HepG2 (cell line): ENCODE data around the gene MGAT5. TPM values are rescaled to one million over a fixed set of nuclear protein-coding genes. Genes with fewer than 3 reads are reported as not detected.

Source experiments
- BATF2 ChIP-seq: sonication (generic); formaldehyde crosslinking; IDR thresholded peaks from 2 replicates; pipeline ENCODE4 v1.8.0; 2022; ENCODE audit warnings: mild to moderate bottlenecking, missing genetic modification reagents, moderate library complexity
- FIP1L1 ChIP-seq: fragments of 200-400 bp; formaldehyde crosslinking; IDR thresholded peaks from 2 replicates; pipeline ENCODE4 v1.6.1; 2018; ENCODE audit warnings: low read depth, mild to moderate bottlenecking, low read length, moderate library complexity, borderline replicate concordance; ENCODE audit not compliant: insufficient read depth
- HDAC2 ChIP-seq: sonication (generic); formaldehyde crosslinking; IDR thresholded peaks from 2 replicates; pipeline ENCODE4 v1.4.0; 2020; ENCODE audit warnings: missing genetic modification reagents
- HOXA7 ChIP-seq: sonication (generic); formaldehyde crosslinking; IDR thresholded peaks from 2 replicates; pipeline ENCODE4 v1.8.1; 2022; ENCODE audit warnings: mild to moderate bottlenecking, missing genetic modification reagents, moderate library complexity
- KAT2B ChIP-seq: fragments of 150-350 bp; IDR thresholded peaks from 2 replicates; pipeline ENCODE4 v1.6.1; 2014; ENCODE audit warnings: low read depth, low read length, borderline replicate concordance
- MIER2 ChIP-seq: IDR thresholded peaks from 2 replicates; pipeline ENCODE4 v1.6.1; 2016; ENCODE audit warnings: missing biosample characterization, missing genetic modification reagents
- NRL ChIP-seq: sonication (generic); formaldehyde crosslinking; IDR thresholded peaks from 2 replicates; pipeline ENCODE4 v1.5.0; 2020; ENCODE audit warnings: missing genetic modification reagents, mild to moderate bottlenecking, moderate library complexity, borderline replicate concordance
- SATB2 ChIP-seq: sonication (generic); formaldehyde crosslinking; IDR thresholded peaks from 2 replicates; pipeline ENCODE4 v1.5.0; 2020; ENCODE audit warnings: missing genetic modification reagents
- TEAD2 ChIP-seq: sonication (generic); formaldehyde crosslinking; IDR thresholded peaks from 2 replicates; pipeline ENCODE4 v1.9.0; 2021; ENCODE audit warnings: missing genetic modification reagents
- ZNF121 ChIP-seq: sonication (generic); formaldehyde crosslinking; IDR thresholded peaks from 2 replicates; pipeline ENCODE4 v1.5.0; 2020; ENCODE audit warnings: mild to moderate bottlenecking, missing genetic modification reagents
- ZNF3 ChIP-seq: IDR thresholded peaks from 2 replicates; pipeline ENCODE4 v1.7.0; 2017; ENCODE audit warnings: inconsistent platforms
- ZNF317 ChIP-seq: sonication (generic); formaldehyde crosslinking; IDR thresholded peaks from 2 replicates; pipeline ENCODE4 v1.5.0; 2020; ENCODE audit warnings: mild to moderate bottlenecking, missing genetic modification reagents
- ZNF569 ChIP-seq: sonication (generic); formaldehyde crosslinking; IDR thresholded peaks from 2 replicates; pipeline ENCODE4 v1.5.0; 2020; ENCODE audit warnings: mild to moderate bottlenecking, missing genetic modification reagents, moderate library complexity, borderline replicate concordance
- polyA plus RNA-seq, 8 experiments: library from polyadenylated mRNA; depleted of rRNA in 3 of 8; stranded (reverse) in 7 of 8; unstranded in 1 of 8; fragments of >200 nt; fragmentation: Illumina TruSeq in 4 of 8; extraction: Trizol in 4 of 8; gene quantifications; 2 replicates each; pipeline versions ENCODE4 v1.2.1 to v1.2.3, GENCODE V29; 2011 to 2016; ENCODE audit warnings: low read depth in 4 of 8, missing spikeins in 1 of 8, mixed read lengths in 1 of 8; ENCODE audit not compliant: insufficient read depth in 1 of 8
- total RNA-seq, 5 experiments: library from RNA; depleted of rRNA; stranded (reverse); fragments of >200 nt; fragmentation: Illumina TruSeq; extraction: Trizol; gene quantifications; 2 replicates each; pipeline ENCODE4 v1.2.3, GENCODE V29; 2016; ENCODE audit warnings: low read depth in 1 of 5
- TF ChIP-seq, protein P1 (sequence below): IDR thresholded peaks from 2 replicates; pipeline ENCODE4 v1.4.0; 2020; ENCODE audit warnings: mild to moderate bottlenecking, missing genetic modification reagents
- TF ChIP-seq, protein P2 (sequence below): sonication (generic); formaldehyde crosslinking; IDR thresholded peaks from 2 replicates; pipeline ENCODE4 v1.9.0; 2021; ENCODE audit warnings: missing genetic modification reagents, mild to moderate bottlenecking, borderline replicate concordance
- TF ChIP-seq, protein P3 (sequence below): sonication (generic); formaldehyde crosslinking; IDR thresholded peaks from 2 replicates; pipeline ENCODE4 v1.5.1; 2020; ENCODE audit warnings: missing genetic modification reagents, mild to moderate bottlenecking, borderline replicate concordance
- TF ChIP-seq, protein P4 (sequence below): IDR thresholded peaks from 2 replicates; pipeline ENCODE4 v1.6.1; 2016; ENCODE audit warnings: missing biosample characterization, missing genetic modification reagents, low read depth
- TF ChIP-seq, protein P5 (sequence below): sonication (generic); formaldehyde crosslinking; IDR thresholded peaks from 2 replicates; pipeline ENCODE4 v1.4.0; 2020; ENCODE audit warnings: low read depth, mild to moderate bottlenecking, missing genetic modification reagents

The MGAT5 gene
- total and polyA plus RNA-seq, 2 of the 13 experiments (the other 11 are each of a cell fraction or from before 2014, with no cell fraction given), result 33.1 to 60.2 TPM

- TF ChIP-seq, protein P1, sequence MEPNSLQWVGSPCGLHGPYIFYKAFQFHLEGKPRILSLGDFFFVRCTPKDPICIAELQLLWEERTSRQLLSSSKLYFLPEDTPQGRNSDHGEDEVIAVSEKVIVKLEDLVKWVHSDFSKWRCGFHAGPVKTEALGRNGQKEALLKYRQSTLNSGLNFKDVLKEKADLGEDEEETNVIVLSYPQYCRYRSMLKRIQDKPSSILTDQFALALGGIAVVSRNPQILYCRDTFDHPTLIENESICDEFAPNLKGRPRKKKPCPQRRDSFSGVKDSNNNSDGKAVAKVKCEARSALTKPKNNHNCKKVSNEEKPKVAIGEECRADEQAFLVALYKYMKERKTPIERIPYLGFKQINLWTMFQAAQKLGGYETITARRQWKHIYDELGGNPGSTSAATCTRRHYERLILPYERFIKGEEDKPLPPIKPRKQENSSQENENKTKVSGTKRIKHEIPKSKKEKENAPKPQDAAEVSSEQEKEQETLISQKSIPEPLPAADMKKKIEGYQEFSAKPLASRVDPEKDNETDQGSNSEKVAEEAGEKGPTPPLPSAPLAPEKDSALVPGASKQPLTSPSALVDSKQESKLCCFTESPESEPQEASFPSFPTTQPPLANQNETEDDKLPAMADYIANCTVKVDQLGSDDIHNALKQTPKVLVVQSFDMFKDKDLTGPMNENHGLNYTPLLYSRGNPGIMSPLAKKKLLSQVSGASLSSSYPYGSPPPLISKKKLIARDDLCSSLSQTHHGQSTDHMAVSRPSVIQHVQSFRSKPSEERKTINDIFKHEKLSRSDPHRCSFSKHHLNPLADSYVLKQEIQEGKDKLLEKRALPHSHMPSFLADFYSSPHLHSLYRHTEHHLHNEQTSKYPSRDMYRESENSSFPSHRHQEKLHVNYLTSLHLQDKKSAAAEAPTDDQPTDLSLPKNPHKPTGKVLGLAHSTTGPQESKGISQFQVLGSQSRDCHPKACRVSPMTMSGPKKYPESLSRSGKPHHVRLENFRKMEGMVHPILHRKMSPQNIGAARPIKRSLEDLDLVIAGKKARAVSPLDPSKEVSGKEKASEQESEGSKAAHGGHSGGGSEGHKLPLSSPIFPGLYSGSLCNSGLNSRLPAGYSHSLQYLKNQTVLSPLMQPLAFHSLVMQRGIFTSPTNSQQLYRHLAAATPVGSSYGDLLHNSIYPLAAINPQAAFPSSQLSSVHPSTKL (CRISPR knock-in tag), result peak; percentile 99
- TF ChIP-seq MIER2 (CRISPR knock-in tag) (peak; percentile 88), FIP1L1 (no peak), ZNF317 (CRISPR knock-in tag) (0 out of 2 replicates have a peak, but pooled peaks have one; percentile 53), TEAD2 (CRISPR knock-in tag) (no peak), HDAC2 (CRISPR knock-in tag) (peak; percentile 99), BATF2 (CRISPR knock-in tag) (no peak; the same call in 1 of the 2 replicates), HOXA7 (no peak), ZNF569 (CRISPR knock-in tag) (no peak), ZNF121 (no peak), NRL (no peak), KAT2B (peak; percentile 79), SATB2 (CRISPR knock-in tag) (no peak), ZNF3 (peak; percentile 33; the same call in 1 of the 2 replicates)
- TF ChIP-seq, protein P2, sequence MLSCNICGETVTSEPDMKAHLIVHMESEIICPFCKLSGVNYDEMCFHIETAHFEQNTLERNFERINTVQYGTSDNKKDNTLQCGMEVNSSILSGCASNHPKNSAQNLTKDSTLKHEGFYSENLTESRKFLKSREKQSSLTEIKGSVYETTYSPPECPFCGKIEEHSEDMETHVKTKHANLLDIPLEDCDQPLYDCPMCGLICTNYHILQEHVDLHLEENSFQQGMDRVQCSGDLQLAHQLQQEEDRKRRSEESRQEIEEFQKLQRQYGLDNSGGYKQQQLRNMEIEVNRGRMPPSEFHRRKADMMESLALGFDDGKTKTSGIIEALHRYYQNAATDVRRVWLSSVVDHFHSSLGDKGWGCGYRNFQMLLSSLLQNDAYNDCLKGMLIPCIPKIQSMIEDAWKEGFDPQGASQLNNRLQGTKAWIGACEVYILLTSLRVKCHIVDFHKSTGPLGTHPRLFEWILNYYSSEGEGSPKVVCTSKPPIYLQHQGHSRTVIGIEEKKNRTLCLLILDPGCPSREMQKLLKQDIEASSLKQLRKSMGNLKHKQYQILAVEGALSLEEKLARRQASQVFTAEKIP, result no peak
- TF ChIP-seq, protein P3, sequence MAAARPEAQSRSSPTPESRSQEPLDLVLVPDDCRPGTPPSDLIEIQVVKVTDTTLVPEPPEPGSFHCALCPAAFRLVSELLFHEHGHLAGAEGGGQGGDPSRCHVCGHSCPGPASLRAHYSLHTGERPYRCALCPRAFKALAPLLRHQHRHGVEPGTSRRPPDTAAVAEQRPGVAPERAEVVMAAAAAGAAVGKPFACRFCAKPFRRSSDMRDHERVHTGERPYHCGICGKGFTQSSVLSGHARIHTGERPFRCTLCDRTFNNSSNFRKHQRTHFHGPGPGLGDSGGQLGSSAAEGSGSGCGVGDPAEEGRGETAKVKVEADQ (CRISPR knock-in tag), result no peak
- TF ChIP-seq, protein P4, sequence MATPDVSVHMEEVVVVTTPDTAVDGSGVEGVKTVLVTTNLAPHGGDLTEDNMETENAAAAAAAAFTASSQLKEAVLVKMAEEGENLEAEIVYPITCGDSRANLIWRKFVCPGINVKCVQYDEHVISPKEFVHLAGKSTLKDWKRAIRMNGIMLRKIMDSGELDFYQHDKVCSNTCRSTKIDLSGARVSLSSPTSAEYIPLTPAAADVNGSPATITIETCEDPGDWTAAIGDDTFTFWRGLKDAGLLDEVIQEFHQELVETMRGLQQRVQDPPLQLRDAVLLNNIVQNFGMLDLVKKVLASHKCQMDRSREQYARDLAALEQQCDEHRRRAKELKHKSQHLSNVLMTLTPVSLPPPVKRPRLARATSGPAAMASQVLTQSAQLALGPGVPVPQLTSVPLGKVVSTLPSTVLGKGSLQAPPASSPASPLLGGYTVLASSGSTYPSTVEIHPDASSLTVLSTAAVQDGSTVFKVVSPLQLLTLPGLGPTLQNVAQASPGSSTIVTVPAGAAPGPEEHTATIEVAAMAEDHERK (CRISPR knock-in tag), result 0 out of 2 replicates have a peak, but pooled peaks have one; percentile 6
- TF ChIP-seq, protein P5, sequence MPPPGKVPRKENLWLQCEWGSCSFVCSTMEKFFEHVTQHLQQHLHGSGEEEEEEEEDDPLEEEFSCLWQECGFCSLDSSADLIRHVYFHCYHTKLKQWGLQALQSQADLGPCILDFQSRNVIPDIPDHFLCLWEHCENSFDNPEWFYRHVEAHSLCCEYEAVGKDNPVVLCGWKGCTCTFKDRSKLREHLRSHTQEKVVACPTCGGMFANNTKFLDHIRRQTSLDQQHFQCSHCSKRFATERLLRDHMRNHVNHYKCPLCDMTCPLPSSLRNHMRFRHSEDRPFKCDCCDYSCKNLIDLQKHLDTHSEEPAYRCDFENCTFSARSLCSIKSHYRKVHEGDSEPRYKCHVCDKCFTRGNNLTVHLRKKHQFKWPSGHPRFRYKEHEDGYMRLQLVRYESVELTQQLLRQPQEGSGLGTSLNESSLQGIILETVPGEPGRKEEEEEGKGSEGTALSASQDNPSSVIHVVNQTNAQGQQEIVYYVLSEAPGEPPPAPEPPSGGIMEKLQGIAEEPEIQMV (CRISPR knock-in tag), result no peak
These were observed 178.6 kb downstream of the MGAT5 start (continued) for GRCh38 chr2:134432435-134432883.
